T-cell (primary cell): ENCODE data around the gene FCF1. TPM values are rescaled to one million over a fixed set of nuclear protein-coding genes. Genes with fewer than 3 reads are reported as not detected.

Experiments used
- ATAC-seq, 4 experiments: fragments of 200-7000 bp in 3 of 4; fragments of 150-1000 bp in 1 of 4; cut with Tn5 transposase; replicated peaks in 1 of 4; 1 replicate in 3 of 4; 2 replicates in 1 of 4; pipeline ENCODE4 v1.10.0; 2021; ENCODE audit warnings: moderate library complexity in 3 of 4, mild to moderate bottlenecking in 2 of 4, moderate number of reproducible peaks in 1 of 4
- CTCF ChIA-PET, 2 donors: fragments of 300-600 bp; sonication (Branson Sonifier 250); formaldehyde crosslinking; loops; one replicate each; lab custom pipeline; 2022; ENCODE audit warnings: antibody characterized with exemption in 2 of 2; lab: Charles Lee
- POLR2A ChIA-PET, 2 donors: fragments of 300-600 bp; sonication (Branson Sonifier 250); formaldehyde crosslinking; loops; one replicate each; lab custom pipeline; 2022; ENCODE audit warnings: antibody characterized with exemption in 2 of 2; lab: Charles Lee
- DNase-seq, 35 experiments: peaks; one replicate each; pipeline versions ENCODE4 v3.0.0 to v3.0.0-alpha.2; 2013 to 2023
- H3K27ac ChIP-seq: one replicate; pipeline ENCODE4 v1.5.1; 2013; ENCODE audit warnings: low read length
- H3K27me3 ChIP-seq, 2 experiments: replicated peaks in 1 of 2; 1 replicate in 1 of 2; 2 replicates in 1 of 2; pipeline versions ENCODE4 v1.6.1 to v1.7.0; 2013; ENCODE audit warnings: low read length in 1 of 2, mixed read lengths in 1 of 2; ENCODE audit not compliant: control insufficient read depth in 2 of 2, insufficient read depth in 2 of 2; ENCODE audit errors: extremely low read depth in 1 of 2
- H3K36me3 ChIP-seq, 2 donors: 1 replicate in 1 of 2; 2 replicates in 1 of 2; pipeline versions ENCODE4 v1.6.1 to v1.7.0; 2013; ENCODE audit warnings: low read length in 1 of 2; ENCODE audit not compliant: control insufficient read depth in 2 of 2, insufficient read depth in 1 of 2; ENCODE audit errors: extremely low read depth in 1 of 2
- H3K4me1 ChIP-seq, 2 experiments: 1 replicate in 1 of 2; 2 replicates in 1 of 2; pipeline versions ENCODE4 v1.6.1 to v1.7.0; 2013; ENCODE audit warnings: low read length in 2 of 2, mixed read lengths in 1 of 2; ENCODE audit not compliant: insufficient read depth in 2 of 2, control insufficient read depth in 1 of 2; ENCODE audit errors: extremely low read depth in 1 of 2
- H3K4me3 ChIP-seq, 2 donors: 1 replicate in 1 of 2; 2 replicates in 1 of 2; pipeline versions ENCODE4 v1.5.1 to v1.7.0; 2013; ENCODE audit warnings: mild to moderate bottlenecking in 2 of 2, low read length in 1 of 2, moderate library complexity in 1 of 2; ENCODE audit not compliant: control insufficient read depth in 1 of 2; ENCODE audit errors: extremely low read depth in 1 of 2
- H3K9me3 ChIP-seq: 2 replicates; pipeline ENCODE4 v1.7.0; 2013
- H3K27ac Mint-ChIP-seq, 2 donors: one replicate each; pipeline ENCODE4 v1.8.0; 2020 to 2021; ENCODE audit warnings: mild to moderate bottlenecking in 2 of 2, mixed read lengths in 2 of 2
- H3K27me3 Mint-ChIP-seq, 2 donors: one replicate each; pipeline ENCODE4 v1.8.0; 2021 to 2022; ENCODE audit warnings: mixed read lengths in 2 of 2
- H3K36me3 Mint-ChIP-seq: one replicate; pipeline ENCODE4 v1.8.0; 2021; ENCODE audit warnings: mixed read lengths
- H3K4me1 Mint-ChIP-seq, 3 donors: one replicate each; pipeline ENCODE4 v1.8.0; 2020 to 2022; ENCODE audit warnings: mixed read lengths in 3 of 3, mild to moderate bottlenecking in 1 of 3
- H3K4me3 Mint-ChIP-seq, 3 donors: one replicate each; pipeline ENCODE4 v1.8.0; 2020 to 2022; ENCODE audit warnings: mild to moderate bottlenecking in 3 of 3, mixed read lengths in 3 of 3, moderate library complexity in 3 of 3
- H3K9me3 Mint-ChIP-seq, 3 donors: one replicate each; pipeline ENCODE4 v1.8.0; 2020 to 2022; ENCODE audit warnings: mixed read lengths in 3 of 3
- WGBS: methylation state at CpG from one replicate; pipeline ENCODE4 v1.1.5; 2013; ENCODE audit warnings: missing lambda C conversion rate; ENCODE audit not compliant: insufficient coverage; 5-methylcytosine and 5-hydroxymethylcytosine counted together
- total RNA-seq, 35 experiments: library from RNA in 6 of 35; stranded (reverse) in 6 of 35; fragments of 120-200 nt in 1 of 35; gene quantifications; one replicate each; pipeline versions ENCODE4 v1.2.1 to v1.2.4 and lab custom pipeline; 2013 to 2026

Gene FCF1
- total RNA-seq, 5 donors from 2014 or later (not counting 1 experiment from before 2014, with no cell fraction given): 38.8 to 48.8 (median 44.8) TPM

- no peaks in the 10 kb centered on the region for H3K9me3 Mint-ChIP-seq
These were observed 42.1 kb upstream of the FCF1 start for GRCh38 chr14:74670726-74671411.

GRCh38 chr14:74671789-74672188, 41.2 kb upstream of the FCF1 start:
- Mint-ChIP-seq H3K27ac (no peak overlapping the region), H3K9me3 (no peaks in the 10 kb centered on the region), H3K4me3 (no peak overlapping the region), H3K4me1 (no peaks in the 10 kb centered on the region), H3K27me3 (no peaks in the 10 kb centered on the region), H3K36me3 (peaks cover 64% of the 10 kb centered on the region)
- Histone ChIP-seq H3K27me3 (no peaks in the 10 kb centered on the region), H3K9me3 (no peaks in the 10 kb centered on the region), H3K36me3 (peaks cover 5 to 92% of the 10 kb centered on the region in 2 donors), H3K4me1 (no peaks in the 10 kb centered on the region), H3K4me3 (no peak overlapping the region), H3K27ac (no peak overlapping the region)
- no peak for DNase-seq
- 100% methylated on average over 1 of the region's 4 CpGs for WGBS
- ATAC-seq: no peak
- ChIA-PET POLR2A (no interaction called here), CTCF (no interaction called here)

More at GRCh38 chr14:74670726-74671411, 42.1 kb upstream of the FCF1 start:
- H3K27me3 Mint-ChIP-seq: no peaks in the 10 kb centered on the region
- DNase-seq (no peak), ATAC-seq (no peak)
- peaks cover 64% of the 10 kb centered on the region for H3K36me3 Mint-ChIP-seq
- H3K4me3 Mint-ChIP-seq: no peak overlapping the region
- Histone ChIP-seq H3K27me3 (no peaks in the 10 kb centered on the region), H3K9me3 (no peaks in the 10 kb centered on the region), H3K36me3 (peaks cover 5 to 93% of the 10 kb centered on the region in 2 donors), H3K4me3 (no peak overlapping the region), H3K4me1 (no peaks in the 10 kb centered on the region), H3K27ac (no peak overlapping the region)
- WGBS: no CpG with 5 or more reads among the region's 9 CpGs
- H3K27ac Mint-ChIP-seq: no peak overlapping the region
- POLR2A ChIA-PET: interaction anchor here in 1 of 2 donors (0.7 kb wide), 1 partner anchor 558 kb away, joined by 6 read pairs; no protein-coding TSS in a partner anchor
- H3K4me1 Mint-ChIP-seq: no peaks in the 10 kb centered on the region
- CTCF ChIA-PET: interaction anchor here in 1 of 2 donors (0.9 kb wide), 1 partner anchor 190 kb away, joined by 3 read pairs; no protein-coding TSS in a partner anchor

GRCh38 chr14:74673768-74674167, 39.2 kb upstream of the FCF1 start:
- POLR2A ChIA-PET: interaction anchor here in 1 of 2 donors (0.5 kb wide), 1 partner anchor 31 kb away, joined by 5 read pairs; no protein-coding TSS in a partner anchor
- H3K27me3 Mint-ChIP-seq: no peaks in the 10 kb centered on the region
- DNase-seq (no peak), ATAC-seq (no peak)
- H3K9me3 Mint-ChIP-seq: no peaks in the 10 kb centered on the region
- no peak overlapping the region for H3K4me3 ChIP-seq
- H3K36me3 Mint-ChIP-seq: peaks cover 54% of the 10 kb centered on the region
- H3K27ac ChIP-seq: no peak overlapping the region
- no peaks in the 10 kb centered on the region for H3K27me3 ChIP-seq
- CTCF ChIA-PET: no interaction called here
- H3K4me3 Mint-ChIP-seq: no peak overlapping the region
- no CpG with 5 or more reads among the region's 4 CpGs for WGBS
- peaks cover 2 to 73% of the 10 kb centered on the region in 2 donors for H3K36me3 ChIP-seq
- no peak overlapping the region for H3K27ac Mint-ChIP-seq
- no peaks in the 10 kb centered on the region for H3K4me1 ChIP-seq
- H3K4me1 Mint-ChIP-seq: no peaks in the 10 kb centered on the region
- H3K9me3 ChIP-seq: no peaks in the 10 kb centered on the region

- H3K4me3 Mint-ChIP-seq: no peak overlapping the region
- DNase-seq (no peak), ATAC-seq (no peak)
- Histone ChIP-seq H3K27me3 (no peaks in the 10 kb centered on the region), H3K9me3 (no peaks in the 10 kb centered on the region), H3K4me3 (no peak overlapping the region), H3K36me3 (peaks cover 2 to 65% of the 10 kb centered on the region in 2 donors), H3K27ac (no peak overlapping the region), H3K4me1 (no peaks in the 10 kb centered on the region)
- peaks cover 55% of the 10 kb centered on the region for H3K36me3 Mint-ChIP-seq
- ChIA-PET CTCF (no interaction called here), POLR2A (interaction anchor here in 1 of 2 donors (0.6 kb wide), 1 partner anchor 1626 kb away, joined by 5 read pairs; no protein-coding TSS in a partner anchor)
- H3K27me3 Mint-ChIP-seq: no peaks in the 10 kb centered on the region
- H3K4me1 Mint-ChIP-seq: no peaks in the 10 kb centered on the region
- no peaks in the 10 kb centered on the region for H3K9me3 Mint-ChIP-seq
- H3K27ac Mint-ChIP-seq: no peak overlapping the region
These were observed 37.7 kb upstream of the FCF1 start for GRCh38 chr14:74675219-74675618.

GRCh38 chr14:74682169-74682952, 30.6 kb upstream of the FCF1 start:
- no peaks in the 10 kb centered on the region for H3K9me3 Mint-ChIP-seq
- H3K27ac Mint-ChIP-seq: no peak overlapping the region
- Histone ChIP-seq H3K27me3 (no peaks in the 10 kb centered on the region), H3K4me3 (no peak overlapping the region), H3K9me3 (no peaks in the 10 kb centered on the region), H3K27ac (no peak overlapping the region), H3K4me1 (peaks cover 9 to 15% of the 10 kb centered on the region in 2 experiments), H3K36me3 (peaks cover 0 to 58% of the 10 kb centered on the region in 2 donors)
- no peak for ATAC-seq
- ChIA-PET CTCF (no interaction called here), POLR2A (no interaction called here)
- H3K4me3 Mint-ChIP-seq: no peak overlapping the region
- no peaks in the 10 kb centered on the region for H3K27me3 Mint-ChIP-seq
- H3K4me1 Mint-ChIP-seq: peaks cover 22 to 34% (median 24%) of the 10 kb centered on the region in 3 donors
- DNase-seq: no peak
- peaks cover 57% of the 10 kb centered on the region for H3K36me3 Mint-ChIP-seq
- 95% methylated on average over 7 of the region's 10 CpGs for WGBS

GRCh38 chr14:74683406-74683805, 29.5 kb upstream of the FCF1 start:
- Histone ChIP-seq H3K4me3 (no peak overlapping the region), H3K27ac (no peak overlapping the region), H3K27me3 (no peaks in the 10 kb centered on the region), H3K4me1 (peaks cover 9 to 15% of the 10 kb centered on the region in 2 experiments), H3K9me3 (no peaks in the 10 kb centered on the region), H3K36me3 (peaks cover 0 to 64% of the 10 kb centered on the region in 2 donors)
- H3K9me3 Mint-ChIP-seq: no peaks in the 10 kb centered on the region
- H3K4me1 Mint-ChIP-seq: peaks cover 22 to 34% (median 24%) of the 10 kb centered on the region in 3 donors
- H3K27me3 Mint-ChIP-seq: no peaks in the 10 kb centered on the region
- POLR2A ChIA-PET: no interaction called here
- 38% methylated on average over 1 of the region's 3 CpGs for WGBS
- no peak for DNase-seq
- no peak overlapping the region for H3K4me3 Mint-ChIP-seq
- ATAC-seq: no peak
- H3K27ac Mint-ChIP-seq: peak overlapping the region; percentile 60 to 84
- CTCF ChIA-PET: no interaction called here
- H3K36me3 Mint-ChIP-seq: peaks cover 62% of the 10 kb centered on the region
